Measurements from ENCODE around the gene DMD. TPM values are rescaled to one million over a fixed set of nuclear protein-coding genes. Genes with fewer than 3 reads are reported as not detected.

DMD gene
- total RNA-seq, 3 donors from 2014 or later: 11.2 to 140 (median 12.6) TPM

DNA sequence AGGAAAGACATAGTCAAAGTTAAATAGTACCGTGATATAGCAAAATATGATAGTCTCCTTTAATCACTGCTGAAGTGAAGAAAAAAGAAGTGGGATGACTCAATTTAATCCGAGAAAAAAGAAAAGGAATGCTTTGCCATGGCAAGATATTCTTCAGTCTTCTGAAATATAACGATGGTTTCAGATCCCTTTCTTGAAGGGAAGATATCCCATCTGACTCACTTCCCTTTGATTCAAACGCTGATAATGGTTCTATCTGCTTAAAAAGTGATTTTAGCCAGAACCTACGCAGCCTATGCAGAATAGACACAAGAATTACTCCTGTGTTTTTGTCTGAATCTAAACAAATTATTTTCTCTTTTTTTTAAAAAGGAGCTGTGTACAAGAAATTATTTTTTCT lies 2071.4 kb downstream of the DMD start:
- ATAC-seq (no peak), DNase-seq (no peak)
- H3K36me3 ChIP-seq (ENCODE audit: low read depth): no peaks in the 10 kb centered on the region
- intact Hi-C loops (cut with DNase I, micrococcal nuclease): no loop called here
- no peaks in the 10 kb centered on the region for H3K9me3 ChIP-seq
- H3K4me3 ChIP-seq: no peak overlapping the region
- TF ChIP-seq, protein P1, sequence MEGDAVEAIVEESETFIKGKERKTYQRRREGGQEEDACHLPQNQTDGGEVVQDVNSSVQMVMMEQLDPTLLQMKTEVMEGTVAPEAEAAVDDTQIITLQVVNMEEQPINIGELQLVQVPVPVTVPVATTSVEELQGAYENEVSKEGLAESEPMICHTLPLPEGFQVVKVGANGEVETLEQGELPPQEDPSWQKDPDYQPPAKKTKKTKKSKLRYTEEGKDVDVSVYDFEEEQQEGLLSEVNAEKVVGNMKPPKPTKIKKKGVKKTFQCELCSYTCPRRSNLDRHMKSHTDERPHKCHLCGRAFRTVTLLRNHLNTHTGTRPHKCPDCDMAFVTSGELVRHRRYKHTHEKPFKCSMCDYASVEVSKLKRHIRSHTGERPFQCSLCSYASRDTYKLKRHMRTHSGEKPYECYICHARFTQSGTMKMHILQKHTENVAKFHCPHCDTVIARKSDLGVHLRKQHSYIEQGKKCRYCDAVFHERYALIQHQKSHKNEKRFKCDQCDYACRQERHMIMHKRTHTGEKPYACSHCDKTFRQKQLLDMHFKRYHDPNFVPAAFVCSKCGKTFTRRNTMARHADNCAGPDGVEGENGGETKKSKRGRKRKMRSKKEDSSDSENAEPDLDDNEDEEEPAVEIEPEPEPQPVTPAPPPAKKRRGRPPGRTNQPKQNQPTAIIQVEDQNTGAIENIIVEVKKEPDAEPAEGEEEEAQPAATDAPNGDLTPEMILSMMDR (IDR thresholded peaks at IDR 0.05): no peak
- no peaks in the 10 kb centered on the region for H3K4me1 ChIP-seq (ENCODE audit: low read depth)

DNA sequence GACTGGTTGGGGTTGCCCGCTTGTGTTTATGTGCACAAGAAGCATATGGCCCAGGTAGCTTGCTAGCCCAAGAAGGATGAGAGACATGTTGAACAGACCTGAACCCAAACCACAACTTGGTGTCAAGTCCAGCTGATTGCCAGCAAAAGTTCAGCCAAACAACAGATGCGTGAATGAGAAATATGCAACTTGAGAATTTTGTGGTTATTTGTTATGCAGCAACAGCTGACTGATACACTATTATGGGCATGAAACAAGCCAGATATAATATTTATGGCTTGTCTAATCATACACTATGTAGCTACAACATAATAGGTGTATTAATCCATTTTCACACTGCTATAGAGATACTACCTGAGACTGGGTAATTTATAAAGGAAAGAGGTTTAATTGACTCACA lies 2073.2 kb downstream of the DMD start:
- TF ChIP-seq, protein P1 (IDR thresholded peaks at IDR 0.05): no peak
- no peak overlapping the region for H3K4me3 ChIP-seq
- no peaks in the 10 kb centered on the region for H3K9me3 ChIP-seq
- intact Hi-C loops (cut with DNase I, micrococcal nuclease): no loop called here
- DNase-seq (no peak), ATAC-seq (no peak)
- H3K4me1 ChIP-seq (ENCODE audit: low read depth): no peaks in the 10 kb centered on the region
- H3K36me3 ChIP-seq (ENCODE audit: low read depth): no peaks in the 10 kb centered on the region

DNA sequence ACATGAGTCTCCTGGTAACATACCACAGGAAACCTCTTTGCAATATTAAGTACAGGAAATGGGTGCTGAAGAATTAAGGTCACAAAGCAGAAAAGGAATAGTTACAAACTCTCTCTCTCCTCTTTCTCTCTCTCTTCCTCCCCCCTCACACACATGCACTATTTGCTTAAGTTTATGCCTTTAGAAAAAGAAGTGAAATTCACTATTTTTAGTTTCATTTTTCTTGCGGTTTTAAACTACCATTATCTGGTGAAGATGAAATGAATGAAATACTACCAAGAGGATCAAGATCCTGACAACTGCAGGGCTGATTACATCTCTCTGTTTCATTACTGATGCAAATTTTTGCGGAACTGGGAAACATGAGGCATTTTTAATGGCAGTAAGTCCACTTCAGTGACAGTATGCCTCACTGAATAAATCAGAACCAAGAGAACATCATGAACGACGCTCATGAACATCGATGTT lies 2075.2 kb downstream of the DMD start:
- Histone ChIP-seq H3K9me3 (no peaks in the 10 kb centered on the region), H3K4me1 (ENCODE audit: low read depth) (no peaks in the 10 kb centered on the region), H3K36me3 (ENCODE audit: low read depth) (no peaks in the 10 kb centered on the region), H3K4me3 (no peak overlapping the region)
- TF ChIP-seq, protein P1 (IDR thresholded peaks at IDR 0.05): no peak
- no peak for ATAC-seq
- intact Hi-C loops (cut with DNase I, micrococcal nuclease): no loop called here
- no peak for DNase-seq

DNA sequence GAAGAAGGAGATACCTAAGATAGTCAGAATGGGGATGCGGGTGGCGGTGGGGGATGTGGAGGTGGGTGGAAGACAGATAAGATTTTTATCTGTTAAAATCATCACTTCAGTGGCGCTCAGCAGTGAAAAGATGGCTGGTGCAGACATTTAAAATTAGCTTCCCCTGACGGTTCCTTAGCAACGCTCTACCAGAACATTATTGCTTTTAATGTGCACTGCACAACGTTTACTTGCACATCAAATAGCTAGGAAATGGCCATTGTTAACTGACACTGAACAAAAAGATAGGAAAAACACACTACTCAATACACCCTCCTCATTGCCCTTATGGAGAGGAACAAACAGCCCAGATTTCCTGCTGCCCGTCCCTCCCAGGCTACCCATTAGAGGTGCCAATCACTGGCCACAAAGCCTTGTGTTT lies 2078.5 kb downstream of the DMD start:
- intact Hi-C loops (cut with DNase I, micrococcal nuclease): no loop called here
- DNase-seq (no peak), ATAC-seq (no peak)
- Histone ChIP-seq H3K36me3 (ENCODE audit: low read depth) (no peaks in the 10 kb centered on the region), H3K4me3 (no peak overlapping the region), H3K9me3 (no peaks in the 10 kb centered on the region), H3K4me1 (ENCODE audit: low read depth) (no peaks in the 10 kb centered on the region)
- TF ChIP-seq, protein P1 (IDR thresholded peaks at IDR 0.05): no peak

DNA sequence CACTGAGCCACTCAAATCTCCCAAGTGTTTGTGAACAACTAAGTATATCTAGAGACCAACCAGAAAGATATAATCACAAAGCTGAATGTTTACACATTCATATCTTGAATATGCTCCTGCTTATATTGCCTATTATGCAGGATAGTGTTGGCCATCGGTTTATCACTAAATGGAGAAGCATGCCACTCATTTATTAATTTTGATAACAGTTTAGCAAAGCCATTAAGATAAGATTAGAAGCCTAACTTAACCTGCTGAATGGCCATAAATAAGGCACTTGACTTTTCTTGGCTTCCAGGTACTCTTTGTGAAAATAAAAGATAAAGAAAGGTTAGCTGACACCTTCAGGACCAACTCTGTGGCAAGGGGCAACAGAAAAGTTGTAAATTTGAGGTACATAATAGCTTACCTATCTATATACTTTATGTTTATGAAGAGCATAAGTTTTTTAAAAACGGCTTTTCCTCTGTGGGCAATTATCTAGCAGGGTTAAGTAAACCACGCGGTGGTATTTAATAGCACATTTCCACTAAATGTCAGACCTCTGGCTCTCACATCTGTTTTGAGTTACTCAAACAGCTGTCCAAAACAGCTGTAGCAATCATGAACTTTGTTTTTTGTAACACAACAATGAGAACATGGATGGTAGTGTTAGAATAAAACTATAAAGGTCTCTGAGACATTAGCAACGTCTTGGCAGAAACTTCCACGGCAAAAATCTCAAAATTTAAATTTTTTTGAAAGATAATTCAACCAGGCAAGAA lies 2080.7 kb downstream of the DMD start:
- ATAC-seq (no peak), DNase-seq (no peak)
- no peaks in the 10 kb centered on the region for H3K9me3 ChIP-seq
- intact Hi-C loops (cut with DNase I, micrococcal nuclease): no loop called here
- H3K36me3 ChIP-seq (ENCODE audit: low read depth): no peaks in the 10 kb centered on the region
- H3K4me1 ChIP-seq (ENCODE audit: low read depth): no peaks in the 10 kb centered on the region
- TF ChIP-seq, protein P1 (IDR thresholded peaks at IDR 0.05): no peak
- H3K4me3 ChIP-seq: no peak overlapping the region
